IPS-NIHi7 (cell line): ENCODE results near the gene MB.

Experiments
- DNase-seq: peaks from one replicate; pipeline ENCODE4 v3.0.0; 2012; ENCODE audit warnings: mixed read lengths; ENCODE audit errors: extremely low spot score

MB gene

GRCh38 chr22:35616043-35616442 is 1.1 kb downstream of the MB start:
- no peak for DNase-seq

GRCh38 chr22:35615156-35615555 is 2.0 kb downstream of the MB start:
- DNase-seq = no peak

- DNase-seq = no peak
Measured at GRCh38 chr22:35614404-35614803, 2.7 kb downstream of the MB start.

GRCh38 chr22:35612903-35613302 is 4.2 kb downstream of the MB start:
- no peak for DNase-seq

- no peak for DNase-seq
Measured at GRCh38 chr22:35611891-35612576, 5.1 kb downstream of the MB start.

- no peak for DNase-seq
Measured at GRCh38 chr22:35611200-35611890, 5.8 kb downstream of the MB start.

- DNase-seq = no peak
Measured at GRCh38 chr22:35610741-35611140, 6.4 kb downstream of the MB start.

GRCh38 chr22:35609761-35610160 is 7.4 kb downstream of the MB start:
- no peak for DNase-seq

GRCh38 chr22:35609261-35609660 is 7.9 kb downstream of the MB start:
- DNase-seq = no peak

- no peak for DNase-seq
Measured at GRCh38 chr22:35608088-35608487, 9.0 kb downstream of the MB start.

- no peak for DNase-seq
Measured at GRCh38 chr22:35606916-35607315, 10.2 kb downstream of the MB start.

GRCh38 chr22:35605851-35606481 is 11.2 kb downstream of the MB start:
- DNase-seq = no peak

GRCh38 chr22:35605369-35605680 is 11.8 kb downstream of the MB start:
- no peak for DNase-seq

GRCh38 chr22:35604621-35605368 is 12.3 kb downstream of the MB start:
- no peak for DNase-seq

- no peak for DNase-seq
Measured at GRCh38 chr22:35601743-35602615, 15.2 kb downstream of the MB start.

- DNase-seq = no peak
Measured at GRCh38 chr22:35601013-35601580, 16.0 kb downstream of the MB start.

- DNase-seq = no peak
Measured at GRCh38 chr22:35600476-35600875, 16.7 kb downstream of the MB start.

- no peak for DNase-seq
Measured at GRCh38 chr22:35599364-35599763, 17.8 kb downstream of the MB start.

- no peak for DNase-seq
Measured at GRCh38 chr22:35598396-35598710, 18.8 kb downstream of the MB start.

GRCh38 chr22:35597692-35598395 is 19.3 kb downstream of the MB start:
- DNase-seq = no peak

- DNase-seq = no peak
Measured at GRCh38 chr22:35596821-35597220, 20.3 kb downstream of the MB start.
